HG03025 (cell line): Measurements from ENCODE around the gene HBS1L.

ENCODE experiments used
- ATAC-seq: cut with Tn5 transposase; IDR thresholded peaks from one replicate; pipeline ENCODE4 v1.9.1; 2021; ENCODE audit warnings: mild to moderate bottlenecking, moderate library complexity; ENCODE audit not compliant: unreplicated experiment, low FRiP score

HBS1L gene

GRCh38 chr6:134921721-134922261 lies 132.8 kb downstream of the HBS1L start:
- no peak for ATAC-seq

- ATAC-seq = no peak
Observed at GRCh38 chr6:134921276-134921675, 133.3 kb downstream of the HBS1L start.

- no peak for ATAC-seq
Observed at GRCh38 chr6:134920422-134920821, 134.2 kb downstream of the HBS1L start.

- no peak for ATAC-seq
Observed at GRCh38 chr6:134918418-134918961, 136.1 kb downstream of the HBS1L start.

- ATAC-seq = no peak
Observed at GRCh38 chr6:134911547-134911946, 143.1 kb downstream of the HBS1L start.

GRCh38 chr6:134910593-134910935 lies 144.1 kb downstream of the HBS1L start:
- ATAC-seq = no peak
